Hepatocyte (in vitro differentiated cells): Measurements from ENCODE around the gene AP5Z1.

ENCODE experiments used
- CTCF ChIP-seq: fragments of 200-600 bp; sonication (generic); IDR thresholded peaks from 2 replicates; pipeline ENCODE4 v1.5.1; 2016; ENCODE audit warnings: antibody characterized with exemption, mild to moderate bottlenecking; ENCODE audit not compliant: poor library complexity
- EZH2phosphoT487 ChIP-seq: fragments of 200-600 bp; sonication (generic); IDR thresholded peaks from one replicate; pipeline ENCODE4 v1.6.1; 2018; ENCODE audit warnings: antibody characterized with exemption, mild to moderate bottlenecking, low read depth, moderate library complexity; ENCODE audit not compliant: unreplicated experiment, severe bottlenecking

GRCh38 chr7:4733936-4734528 is 41.4 kb upstream of the AP5Z1 start:
- TF ChIP-seq CTCF (no peak), EZH2phosphoT487 (no peak)
